GM10266 (cell line): ENCODE measurements around the gene CHST15.

ENCODE experiments used
- DNase-seq: peaks from one replicate; pipeline ENCODE4 v3.0.0; 2012; ENCODE audit errors: extremely low spot score
- CTCF ChIP-seq: IDR thresholded peaks from 2 replicates; pipeline ENCODE4 v1.5.1; 2012; ENCODE audit warnings: mild to moderate bottlenecking, low read depth; ENCODE audit not compliant: control insufficient read depth, insufficient read depth; ENCODE audit errors: missing control alignments

Gene CHST15

GRCh38 chr10:124064676-124065075 is 28.7 kb downstream of the CHST15 start:
- no peak for DNase-seq
- no peak for TF ChIP-seq CTCF

GRCh38 chr10:124063750-124064603 is 29.4 kb downstream of the CHST15 start:
- TF ChIP-seq CTCF: no peak
- no peak for DNase-seq

GRCh38 chr10:124062390-124062789 is 31.0 kb downstream of the CHST15 start:
- TF ChIP-seq CTCF: no peak
- no peak for DNase-seq

- DNase-seq: no peak
- TF ChIP-seq CTCF: no peak
Measured at GRCh38 chr10:124061030-124061429, 32.4 kb downstream of the CHST15 start.

- DNase-seq: no peak
Measured at GRCh38 chr10:124060148-124060720, 33.2 kb downstream of the CHST15 start.

GRCh38 chr10:124059551-124059950 is 33.8 kb downstream of the CHST15 start:
- no peak for TF ChIP-seq CTCF
- DNase-seq: no peak

More at GRCh38 chr10:124060148-124060720, 33.2 kb downstream of the CHST15 start:
- no peak for TF ChIP-seq CTCF
